ENCODE measurements around the gene PLEKHG3.

GRCh38 chr14:64675312-64675711 lies 28.9 kb upstream of the PLEKHG3 start:
- TF ChIP-seq CTCF (IDR thresholded peaks at IDR 0.05) (no peak), POLR2AphosphoS5 (IDR thresholded peaks at IDR 0.05) (no peak)
